SK-N-DZ (cell line): ENCODE measurements around the gene FANCG.

Experiments used
- DNase-seq: peaks from one replicate; pipeline ENCODE4 v3.0.0-alpha.2; 2015; ENCODE audit warnings: low spot score

The FANCG gene

DNA sequence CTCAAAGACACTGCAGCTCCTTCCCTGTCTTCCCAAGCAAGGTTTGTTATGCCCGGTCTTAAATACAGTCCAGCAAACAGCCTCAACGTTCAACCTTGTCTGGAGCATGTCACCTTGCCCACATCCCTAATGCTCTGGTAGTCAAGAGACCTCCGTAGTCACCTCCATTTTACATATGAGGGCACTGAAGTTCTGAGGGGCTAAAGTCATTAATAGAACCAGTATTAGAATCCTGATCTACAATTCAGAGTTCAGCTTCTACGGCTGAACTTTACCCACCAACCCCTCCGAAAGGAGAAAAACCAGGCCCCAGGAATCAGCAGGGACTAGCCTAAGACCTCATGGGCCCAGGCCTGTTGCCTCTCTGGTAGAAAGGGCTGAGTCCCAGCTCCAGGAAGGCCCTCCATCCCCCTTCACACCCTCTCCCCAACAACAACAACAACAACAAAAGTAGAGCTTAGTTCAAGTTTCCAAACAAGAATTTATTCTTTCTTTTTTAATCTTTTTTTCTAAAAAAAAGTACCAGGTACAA, 24.0 kb upstream of the FANCG start:
- no peak for DNase-seq

DNA sequence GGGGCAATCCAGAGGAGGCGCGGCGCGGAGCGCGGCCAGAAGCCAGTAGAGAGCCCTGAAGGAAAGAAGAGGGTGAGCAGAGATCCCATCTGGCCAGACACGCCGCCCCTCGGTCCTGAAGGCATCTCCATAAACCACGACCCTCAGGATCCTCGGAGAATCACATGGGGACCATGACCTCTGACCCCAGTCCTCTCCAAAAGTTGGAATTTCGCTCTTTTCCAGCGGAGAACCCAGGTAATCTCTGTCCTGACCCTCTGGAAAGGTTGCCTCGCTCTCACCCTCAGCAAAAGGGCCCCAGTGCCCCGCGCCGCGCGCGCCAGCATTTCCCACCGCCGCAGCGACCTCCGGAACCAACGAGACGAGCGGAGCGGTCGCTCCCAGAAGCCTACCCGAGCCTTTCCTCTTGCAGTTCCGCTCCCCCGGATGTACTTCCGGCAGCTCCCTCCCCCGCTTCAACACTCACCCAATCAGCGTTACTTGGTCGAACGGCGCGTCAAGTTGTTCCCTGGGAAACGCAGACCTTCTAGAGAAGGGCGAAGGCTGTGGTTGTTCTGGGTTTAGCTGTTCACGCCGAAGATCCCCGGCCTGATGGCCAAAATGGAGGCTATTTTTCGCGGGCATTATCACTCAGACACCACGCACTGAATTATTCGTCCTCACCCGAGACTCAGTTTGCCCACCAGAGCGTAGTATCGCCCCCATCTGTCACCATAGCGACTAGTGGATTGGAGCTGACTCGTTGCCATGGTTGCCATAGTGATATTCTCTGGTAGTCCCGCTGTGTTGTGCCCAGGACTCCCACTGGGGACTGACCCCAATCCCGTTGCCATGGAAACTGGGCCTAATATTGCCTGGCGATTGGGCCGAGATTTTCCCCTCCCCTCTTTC, 23.3 kb upstream of the FANCG start, which contains the start of gene STOML2:
STOML2 (minus strand) TSS at position 363 of the 891 bp plus-strand sequence; CDS start at position 326, 37 bp downstream.
- DNase-seq = peak; percentile 97

DNA sequence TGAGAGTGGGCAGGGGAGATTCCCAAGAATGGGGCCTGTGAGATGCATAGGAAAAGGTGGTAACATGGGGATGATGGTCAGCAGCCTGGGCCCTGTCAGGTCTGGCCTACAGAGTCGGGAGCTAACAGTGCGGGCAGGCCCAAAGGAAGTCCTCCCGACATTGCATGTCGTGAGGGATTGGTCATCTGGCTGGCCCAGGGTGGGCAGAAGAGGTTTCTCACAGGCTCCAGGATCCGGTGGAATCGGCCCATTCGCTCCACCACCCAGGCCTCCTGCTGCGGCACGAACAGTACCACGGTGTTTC, 22.7 kb upstream of the FANCG start:
- DNase-seq = no peak

DNA sequence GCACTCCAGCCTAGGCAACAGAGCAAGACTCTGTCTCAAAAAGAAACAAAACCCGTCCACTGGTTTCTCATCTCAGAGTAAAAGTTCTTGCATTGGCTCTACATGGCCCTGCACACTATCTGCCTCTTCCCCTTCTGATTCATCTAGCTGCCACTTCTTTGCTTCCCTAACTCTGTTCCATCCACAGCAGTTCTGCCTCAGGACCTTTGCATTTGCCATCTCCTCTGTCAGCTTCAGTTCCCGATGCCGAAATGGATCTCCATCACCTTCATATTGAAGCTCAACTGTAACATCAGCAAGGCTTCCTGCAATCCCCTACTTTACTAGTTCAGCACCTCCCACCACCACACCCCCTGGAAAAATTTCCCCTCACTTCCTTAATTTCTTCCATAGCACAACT, 17.8 kb upstream of the FANCG start:
- no peak for DNase-seq

DNA sequence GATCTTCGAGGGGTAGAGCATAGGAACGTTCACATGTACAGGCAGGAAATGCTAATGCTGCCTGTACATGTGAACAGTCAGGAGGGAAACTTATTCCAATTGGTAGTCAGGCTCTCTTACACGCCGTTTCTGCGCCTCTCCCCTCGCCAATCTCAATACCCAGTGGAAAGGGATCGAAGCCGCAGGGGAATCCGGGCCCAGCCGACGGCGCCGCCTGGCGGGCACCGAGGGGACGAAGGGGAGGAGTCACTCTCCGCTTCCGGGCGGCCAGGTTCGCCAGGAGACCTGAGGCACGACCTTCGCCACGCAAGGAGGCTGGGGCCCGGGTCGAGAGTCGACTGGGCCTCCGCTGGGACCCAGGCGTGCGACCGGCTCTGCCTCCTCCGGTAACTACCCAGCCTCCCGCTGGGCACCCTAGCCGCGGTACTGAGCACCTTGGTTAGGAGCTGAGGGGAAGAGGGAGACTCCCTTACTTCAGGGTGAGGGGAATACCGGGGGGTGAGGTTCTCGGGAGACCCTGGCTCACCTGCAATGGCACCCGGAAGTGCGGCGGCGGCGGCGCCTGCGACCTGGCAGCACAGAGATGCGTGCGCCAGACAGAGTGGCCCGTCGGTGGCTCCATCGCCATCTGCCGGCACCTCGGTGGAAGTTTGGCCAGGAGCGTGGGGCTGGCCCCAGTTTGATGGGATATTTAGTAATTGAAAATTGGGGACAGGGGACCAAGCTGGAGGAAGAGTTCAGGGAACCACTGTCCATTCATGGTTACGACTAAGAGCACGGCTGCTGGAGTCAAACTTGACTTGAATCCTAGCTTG, 16.5 kb upstream of the FANCG start, which contains the start of gene PIGO:
PIGO (minus strand) TSS at position 557 of the 815 bp plus-strand sequence. CDS start 1,026 bp downstream, outside the sequence.
- peak; percentile 89 for DNase-seq

DNA sequence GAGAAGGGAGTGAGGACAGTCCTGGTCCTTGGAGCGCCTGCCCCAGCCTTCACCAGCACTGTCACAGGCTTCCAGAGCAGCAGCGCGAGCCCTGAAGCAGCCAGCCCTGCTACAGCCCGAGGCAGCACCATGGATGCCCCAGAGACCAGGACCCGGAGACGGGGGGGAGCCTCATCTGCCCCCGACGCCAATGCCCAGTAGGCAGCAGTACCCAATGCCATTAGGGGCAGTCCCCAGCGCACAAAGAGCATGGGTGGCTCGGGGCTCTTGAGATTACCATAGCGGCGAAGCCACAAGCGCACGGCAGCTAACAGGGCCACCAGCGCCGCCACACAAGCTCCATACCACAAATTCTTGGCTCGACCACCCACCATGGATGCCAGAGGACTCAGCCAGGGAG, 11.8 kb upstream of the FANCG start:
- DNase-seq = no peak

DNA sequence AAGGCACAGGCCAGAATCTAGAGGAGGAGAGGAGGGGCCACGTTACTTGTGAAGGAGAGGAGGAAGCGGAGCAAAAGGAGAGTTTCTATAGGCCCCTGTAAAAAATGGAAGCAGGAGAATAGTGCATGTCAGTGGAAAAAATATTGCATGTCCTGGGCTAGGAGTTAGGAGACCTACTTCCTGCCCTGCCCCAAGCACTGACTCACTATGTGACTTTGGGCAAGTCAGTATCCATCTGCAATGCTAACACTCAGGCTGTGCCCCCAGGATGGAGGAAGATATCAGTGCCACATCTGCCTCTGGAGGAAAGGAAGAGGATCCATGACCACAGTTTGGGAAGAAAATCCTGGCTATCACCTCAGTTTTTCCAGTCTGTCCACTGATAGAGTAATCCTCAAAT, 9.7 kb upstream of the FANCG start:
- DNase-seq = no peak

DNA sequence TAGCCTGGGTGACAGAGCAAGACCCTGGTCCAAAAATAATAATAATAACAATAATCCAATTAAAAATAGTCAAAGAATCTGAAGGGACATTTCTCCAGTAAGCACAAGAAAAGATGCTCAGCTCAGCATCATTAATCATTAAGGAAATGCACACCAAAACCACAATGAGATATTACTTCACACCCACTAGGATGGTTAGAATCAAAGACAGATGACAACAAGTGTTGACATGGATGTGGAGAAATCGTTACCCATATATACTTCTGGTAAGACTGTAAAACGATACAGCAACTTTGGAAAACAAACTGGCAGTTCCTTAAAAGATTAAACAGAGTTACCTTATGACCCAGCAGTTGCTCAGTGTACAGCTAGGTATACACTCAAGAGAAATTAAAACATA, 5.3 kb upstream of the FANCG start:
- no peak for DNase-seq

DNA sequence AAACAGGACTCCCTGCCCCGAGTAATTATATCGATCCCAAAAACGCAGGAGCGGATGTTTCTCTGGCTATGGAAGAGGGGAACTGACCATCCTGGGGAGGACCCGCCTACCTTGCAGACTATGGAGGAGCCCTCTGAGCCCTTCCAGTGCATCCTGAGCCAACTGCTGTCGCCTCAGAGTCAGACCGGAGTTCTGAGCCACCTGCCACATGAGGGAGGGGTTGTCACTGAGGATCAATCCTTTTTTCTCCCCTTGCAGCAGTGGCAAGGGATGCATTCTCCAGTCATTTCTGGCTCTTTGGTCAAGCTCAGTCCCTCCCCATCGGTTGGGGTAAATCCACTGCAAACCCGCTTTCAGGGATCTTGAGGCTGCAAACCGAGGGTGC, 709 bp downstream of the FANCG start:
- DNase-seq = no peak

DNA sequence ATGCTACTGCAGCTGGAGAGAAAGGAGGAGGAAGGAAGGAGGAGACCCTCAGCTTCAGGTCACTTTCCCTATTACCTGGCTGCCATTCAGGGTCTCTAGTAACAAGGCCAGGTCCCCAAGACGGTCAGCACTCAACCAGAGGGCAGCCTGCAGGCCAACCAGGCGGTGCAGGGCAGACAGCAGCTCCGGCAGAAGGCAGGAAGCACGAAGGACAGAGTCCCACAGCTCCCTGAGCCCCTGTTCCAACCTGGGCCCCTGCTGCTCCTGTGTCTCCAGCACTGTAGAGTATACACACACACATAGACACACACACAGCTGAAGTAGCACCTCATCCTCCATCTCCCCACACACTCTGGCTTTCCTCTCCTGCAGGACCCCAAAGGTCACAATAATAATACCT, 1.7 kb downstream of the FANCG start:
- no peak for DNase-seq

DNA sequence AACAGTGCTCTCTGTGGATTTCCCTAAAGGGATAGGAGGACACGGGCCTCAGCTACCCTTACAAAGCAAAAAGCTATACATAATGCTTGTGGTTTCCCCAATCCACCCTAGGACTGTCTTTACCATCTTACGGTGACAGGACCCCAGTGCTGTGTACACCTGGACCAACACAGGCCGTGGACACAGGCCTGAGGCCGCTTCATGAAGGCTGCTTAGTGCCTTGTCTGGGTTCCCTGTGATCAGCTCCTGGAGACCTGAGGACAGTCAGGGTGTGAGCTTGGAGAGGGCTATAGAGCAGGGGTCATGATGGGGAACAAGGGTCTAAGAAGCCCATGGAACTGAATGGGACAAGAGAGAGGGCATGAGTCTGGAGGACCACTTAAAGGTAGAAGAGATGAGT, 2.9 kb downstream of the FANCG start:
- DNase-seq = no peak

DNA sequence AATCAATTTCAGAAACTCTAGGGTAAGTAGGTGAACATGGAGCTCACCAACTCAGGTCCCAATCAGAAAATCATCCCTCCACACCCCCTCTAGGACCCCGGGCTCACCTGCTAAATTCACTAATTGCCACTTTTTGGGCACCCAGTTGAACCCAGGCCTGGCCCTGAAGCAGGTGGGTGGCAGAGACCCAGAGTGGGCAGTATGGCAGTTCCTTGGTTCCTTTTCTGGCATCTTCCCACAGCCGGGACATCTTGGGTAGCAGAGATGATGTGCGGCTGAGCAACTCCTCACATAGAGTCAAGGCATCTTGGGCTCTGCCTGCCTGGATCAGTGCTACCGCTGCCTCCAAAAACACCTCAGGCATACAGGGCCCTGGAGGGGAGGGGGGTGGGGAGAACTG, 4.4 kb downstream of the FANCG start:
- no peak for DNase-seq

DNA sequence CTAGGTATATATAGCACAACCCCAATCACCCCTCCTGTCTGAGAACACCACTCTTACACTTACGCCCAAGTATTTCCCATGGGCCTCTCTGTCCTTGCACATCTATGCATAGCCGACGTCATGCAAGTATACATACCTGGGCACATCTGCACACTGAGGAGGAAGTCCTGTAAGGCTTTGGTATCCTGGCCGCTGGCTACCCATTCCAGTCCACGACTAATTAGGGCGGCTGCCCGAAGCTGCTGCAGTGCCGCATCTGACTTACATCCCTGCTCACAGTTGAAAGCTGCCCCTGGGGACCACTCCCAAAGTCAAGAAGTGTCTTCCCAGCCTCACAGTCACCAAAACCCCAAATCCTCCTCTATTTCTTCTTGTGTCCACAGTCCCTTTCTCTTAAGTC, 5.0 kb downstream of the FANCG start:
- no peak for DNase-seq

DNA sequence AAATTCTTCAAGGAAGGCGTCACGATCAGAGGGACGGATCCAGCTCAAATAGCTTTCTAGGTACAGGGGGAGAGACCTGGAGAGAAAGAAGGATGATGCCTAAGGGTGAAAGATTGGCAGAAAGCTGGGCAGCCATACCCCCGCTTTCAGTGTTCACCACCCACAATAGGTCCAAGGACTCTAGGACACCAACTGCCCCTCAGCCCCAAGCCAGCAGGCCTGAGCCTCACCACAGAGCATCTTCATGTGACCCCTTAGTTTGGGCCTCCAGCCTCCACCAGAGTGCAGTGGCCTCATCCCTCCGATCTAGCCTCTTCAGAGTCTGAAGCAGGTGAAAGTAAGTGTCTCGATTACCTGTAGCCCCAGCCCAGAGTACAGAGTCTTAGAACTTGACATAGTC, 5.6 kb downstream of the FANCG start:
- no peak for DNase-seq

DNA sequence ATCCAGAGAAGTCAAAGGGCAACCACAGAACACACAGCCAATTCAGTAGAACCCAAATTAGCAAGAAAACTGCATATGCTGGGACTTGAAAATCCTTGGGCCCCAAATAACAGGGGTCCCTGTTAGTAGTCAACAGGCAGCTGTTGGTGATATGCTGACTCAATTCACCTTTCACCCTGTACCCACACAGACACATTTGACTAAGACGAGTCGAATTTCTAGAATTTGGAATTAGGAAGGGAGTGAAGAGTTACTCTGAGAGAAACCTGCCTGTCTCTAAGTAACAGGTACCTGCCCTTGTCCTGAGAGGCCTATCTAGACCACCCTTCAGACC, 6.5 kb downstream of the FANCG start:
- DNase-seq = no peak

DNA sequence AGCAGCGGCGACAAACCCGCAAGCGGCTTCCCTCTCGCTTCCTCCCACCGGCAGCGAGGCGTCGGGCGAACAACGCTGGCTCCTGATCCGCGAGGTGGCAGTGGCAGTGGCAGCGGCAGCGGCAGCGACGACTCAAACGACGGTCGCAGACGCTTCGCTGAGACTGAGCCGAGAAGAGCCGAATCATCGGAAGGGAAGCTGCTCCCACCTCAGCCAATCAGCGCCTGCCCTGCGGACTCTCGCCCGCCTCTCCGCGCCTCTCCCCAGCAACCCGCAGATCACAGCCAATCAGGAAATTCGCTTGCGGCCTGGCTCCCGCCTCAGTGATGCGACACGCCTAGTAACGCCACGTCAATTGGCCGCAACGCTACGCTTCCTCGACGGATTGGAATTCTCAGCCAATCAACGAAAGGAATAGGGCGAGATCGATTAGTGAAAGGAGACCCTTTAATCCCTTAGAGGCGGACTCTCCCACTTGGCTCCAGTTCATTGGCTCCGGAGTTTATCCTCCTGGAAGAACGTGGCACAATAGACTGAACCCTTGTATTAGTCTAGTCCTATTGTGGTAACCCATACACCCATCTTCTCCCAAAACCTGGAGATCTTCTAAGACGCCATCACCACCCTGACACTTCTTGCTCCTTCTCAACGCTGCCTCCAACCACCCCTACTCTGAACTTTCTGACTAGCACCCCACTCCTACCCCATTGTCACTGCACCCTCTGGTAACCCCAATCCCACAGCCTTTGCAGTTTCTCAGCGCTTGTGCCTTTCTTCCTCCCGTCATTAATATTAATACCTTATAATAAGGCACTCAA, 7.1 kb downstream of the FANCG start, which contains the start of gene VCP:
VCP (minus strand) TSS at position 165 of the 818 bp plus-strand sequence. CDS start 272 bp downstream, outside the sequence.
- peak; percentile 100 for DNase-seq

DNA sequence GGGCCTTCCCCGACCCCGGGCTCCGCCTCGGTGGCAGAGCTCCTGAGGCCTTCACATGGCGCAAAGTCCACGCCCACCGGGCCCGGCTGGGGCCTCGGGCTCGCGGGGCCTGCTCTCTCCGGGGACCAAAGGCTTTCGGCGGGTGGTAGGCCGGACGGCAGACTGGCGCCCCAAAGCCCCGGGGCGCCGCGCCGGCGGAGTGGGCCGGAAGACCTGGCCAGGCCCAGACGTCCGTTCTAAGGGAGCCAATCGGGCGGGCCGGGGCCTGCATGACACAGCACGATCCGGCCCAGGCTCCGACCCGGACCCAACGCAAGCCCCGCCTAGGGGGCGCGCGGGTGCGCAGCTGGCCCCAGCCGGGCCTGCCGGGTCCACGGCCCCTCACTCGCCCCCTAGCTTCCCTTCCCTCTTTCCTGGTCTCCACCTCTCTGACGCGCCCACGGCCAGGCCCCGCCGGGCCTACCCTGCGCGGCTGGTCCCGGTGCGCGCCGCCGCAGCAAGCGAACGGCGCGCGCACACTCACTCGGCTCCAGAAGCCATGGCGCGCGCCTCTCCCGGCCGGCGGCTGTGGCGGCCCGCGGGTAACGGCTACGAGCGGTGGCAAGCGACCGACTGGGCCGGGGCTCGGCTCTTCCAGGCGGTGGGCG, 7.8 kb downstream of the FANCG start:
- peak; percentile 82 for DNase-seq

DNA sequence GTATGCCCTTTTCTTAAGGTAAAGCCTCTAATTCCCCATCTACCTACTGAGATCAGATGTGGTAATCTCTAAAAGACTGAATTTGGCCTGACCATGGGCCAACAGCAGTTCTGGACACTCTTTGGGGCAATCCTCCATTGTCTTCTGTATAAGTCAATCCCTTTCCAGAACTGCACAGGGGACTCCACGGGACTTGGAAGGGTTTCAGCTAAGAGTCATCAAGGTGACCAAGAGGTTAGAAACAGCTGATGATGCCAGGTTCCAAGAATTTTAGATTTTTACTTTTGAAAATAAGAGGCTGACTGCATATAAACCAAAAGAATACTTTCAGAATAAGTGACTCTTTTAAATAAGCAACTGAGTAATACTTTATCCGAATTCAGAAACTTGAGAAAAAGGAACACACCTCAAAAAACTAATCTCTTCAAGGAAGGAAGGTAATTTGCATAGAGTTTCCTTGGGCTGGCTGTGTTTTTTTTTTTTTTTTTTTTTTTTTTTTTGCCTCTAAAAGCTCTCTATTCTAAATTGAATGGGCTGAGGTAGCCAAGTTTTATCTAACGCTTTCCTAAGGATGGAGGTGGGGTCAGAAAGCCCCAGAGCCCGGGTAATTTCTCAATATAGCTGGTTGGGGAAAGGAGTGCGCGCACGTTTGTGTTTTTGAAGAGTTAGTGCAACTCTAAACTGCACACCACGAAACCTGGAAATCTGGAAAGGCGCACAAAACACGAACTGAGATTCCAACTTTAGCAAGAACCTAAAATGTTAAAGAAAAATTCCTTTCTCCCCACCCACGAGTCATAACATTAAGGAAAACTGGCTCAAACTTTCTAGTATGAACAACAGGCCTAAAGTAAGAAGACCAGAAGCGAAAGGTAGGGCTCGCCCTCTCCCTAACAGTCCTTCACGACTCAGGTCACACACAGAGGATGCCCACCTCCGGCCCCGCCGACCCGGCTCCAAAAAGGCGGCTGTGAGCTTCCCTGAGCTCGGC, 8.6 kb downstream of the FANCG start:
- DNase-seq = no peak

DNA sequence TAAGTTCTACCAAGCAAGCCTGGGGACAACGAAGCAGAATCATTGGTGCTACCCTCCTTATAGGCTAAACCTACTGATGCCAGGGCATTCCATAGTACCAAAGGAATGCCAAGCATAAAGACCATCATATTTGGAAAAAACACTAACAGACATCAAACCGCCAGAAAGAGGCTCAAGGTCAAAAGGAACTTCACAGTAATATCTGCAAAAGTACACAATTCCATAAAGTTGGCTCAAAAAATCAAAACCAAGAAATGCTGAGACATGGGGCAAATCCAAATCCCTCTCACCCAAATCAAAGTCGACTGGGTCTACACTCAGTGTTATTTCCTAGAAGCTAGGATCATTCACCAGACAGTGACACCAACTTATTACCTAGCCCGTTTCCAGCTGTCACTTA, 10.7 kb downstream of the FANCG start:
- no peak for DNase-seq

DNA sequence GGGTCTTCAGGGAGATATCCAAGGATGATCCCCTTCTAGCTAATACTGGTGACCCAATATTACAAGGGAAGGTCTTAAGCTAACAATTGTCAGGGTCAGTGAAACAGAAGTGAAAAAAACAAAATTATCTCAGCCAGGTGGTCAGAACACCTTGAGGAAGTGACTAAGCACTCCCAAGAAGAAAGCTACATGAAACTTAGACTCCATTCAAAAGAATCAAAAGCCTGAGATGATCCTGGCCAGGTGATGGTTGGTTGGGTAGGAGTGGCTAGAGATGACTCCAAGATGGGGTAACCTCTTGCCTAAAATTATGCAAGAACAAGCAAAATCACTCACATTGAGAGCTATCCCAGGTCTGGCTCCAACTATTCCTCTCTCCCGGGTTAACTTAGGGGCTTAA, 12.7 kb downstream of the FANCG start:
- no peak for DNase-seq
